HCT116 (cell line): ENCODE measurements around the gene CLDN15.

Experiments used
- CEBPB ChIP-seq: IDR thresholded peaks from 2 replicates; pipeline ENCODE4 v1.6.1; 2012; ENCODE audit warnings: low read depth
- POLR2A ChIP-seq: IDR thresholded peaks from 2 replicates; pipeline ENCODE4 v1.7.0; 2011; ENCODE audit warnings: borderline replicate concordance; ENCODE audit not compliant: insufficient read depth, insufficient read length; ENCODE audit errors: extremely low read depth
- POLR2AphosphoS5 ChIP-seq: IDR thresholded peaks from 2 replicates; pipeline ENCODE4 v1.6.1; 2011; ENCODE audit warnings: mild to moderate bottlenecking, low read depth, low read length, moderate library complexity
- TF ChIP-seq, protein P1 (sequence below), 3 experiments: fragments of 200-600 bp in 1 of 3; sonication (generic) in 1 of 3; IDR thresholded peaks in 2 of 3; conservative IDR thresholded peaks in 1 of 3; 2 replicates each; pipeline ENCODE4 v1.5.1; 2012 to 2017; ENCODE audit warnings: low read depth in 2 of 3, low read length in 2 of 3, antibody characterized with exemption in 1 of 3, borderline replicate concordance in 1 of 3, control low read depth in 1 of 3, mild to moderate bottlenecking in 1 of 3, mixed read lengths in 1 of 3, mixed run types in 1 of 3, moderate library complexity in 1 of 3; ENCODE audit not compliant: insufficient read depth in 1 of 3

DNA sequence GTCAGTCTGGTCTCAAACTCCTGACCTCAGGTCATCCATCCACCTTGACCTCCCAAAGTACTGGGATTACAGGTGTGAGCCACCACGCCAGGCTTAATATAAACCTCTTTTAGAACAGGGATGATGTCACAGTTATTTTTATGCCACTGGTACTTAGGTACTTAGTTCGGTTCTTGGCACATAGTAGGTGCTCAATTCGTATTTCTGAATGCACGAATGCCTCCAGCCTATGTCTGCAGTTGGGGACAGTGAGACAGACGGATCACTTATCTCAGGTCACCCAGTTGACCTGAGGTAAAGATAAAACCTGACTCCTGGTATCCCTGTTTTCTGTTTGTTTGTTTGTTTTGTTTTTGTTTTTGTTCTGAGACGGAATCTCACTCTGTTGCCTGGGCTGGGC lies 51.4 kb downstream of the CLDN15 start:
- no peak for TF ChIP-seq CEBPB
- TF ChIP-seq, protein P1, sequence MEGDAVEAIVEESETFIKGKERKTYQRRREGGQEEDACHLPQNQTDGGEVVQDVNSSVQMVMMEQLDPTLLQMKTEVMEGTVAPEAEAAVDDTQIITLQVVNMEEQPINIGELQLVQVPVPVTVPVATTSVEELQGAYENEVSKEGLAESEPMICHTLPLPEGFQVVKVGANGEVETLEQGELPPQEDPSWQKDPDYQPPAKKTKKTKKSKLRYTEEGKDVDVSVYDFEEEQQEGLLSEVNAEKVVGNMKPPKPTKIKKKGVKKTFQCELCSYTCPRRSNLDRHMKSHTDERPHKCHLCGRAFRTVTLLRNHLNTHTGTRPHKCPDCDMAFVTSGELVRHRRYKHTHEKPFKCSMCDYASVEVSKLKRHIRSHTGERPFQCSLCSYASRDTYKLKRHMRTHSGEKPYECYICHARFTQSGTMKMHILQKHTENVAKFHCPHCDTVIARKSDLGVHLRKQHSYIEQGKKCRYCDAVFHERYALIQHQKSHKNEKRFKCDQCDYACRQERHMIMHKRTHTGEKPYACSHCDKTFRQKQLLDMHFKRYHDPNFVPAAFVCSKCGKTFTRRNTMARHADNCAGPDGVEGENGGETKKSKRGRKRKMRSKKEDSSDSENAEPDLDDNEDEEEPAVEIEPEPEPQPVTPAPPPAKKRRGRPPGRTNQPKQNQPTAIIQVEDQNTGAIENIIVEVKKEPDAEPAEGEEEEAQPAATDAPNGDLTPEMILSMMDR (IDR thresholded peaks at IDR 0.05 in 2 of 3, conservative IDR thresholded peaks at IDR 0.05 in 1 of 3; ENCODE audit: borderline replicate concordance in 1 of 3, insufficient read depth in 1 of 3, low read depth in 2 of 3, low read length in 2 of 3) = no peak
- no peak for TF ChIP-seq POLR2AphosphoS5
- TF ChIP-seq POLR2A = no peak
